Stomach smooth muscle (tissue), 2 donors: ENCODE measurements around the gene ZDHHC12.
A peak's percentile ranks its signal among the peaks of the same experiment; 100 is the strongest.
"Not testable (repeated sequence)": the region's sequence is repeated elsewhere in the genome, so short reads cannot be mapped to it uniquely, and the experiment has no call there.

ENCODE experiments used
- H3K27ac ChIP-seq: one replicate; pipeline ENCODE4 v1.7.0; 2013; ENCODE audit warnings: mild to moderate bottlenecking, low read length, inconsistent platforms
- H3K27me3 ChIP-seq, 2 donors: one replicate each; pipeline ENCODE4 v1.7.0; 2013; ENCODE audit warnings: low read length in 2 of 2; ENCODE audit not compliant: insufficient read depth in 2 of 2, control insufficient read depth in 1 of 2
- H3K36me3 ChIP-seq, 2 donors: one replicate each; pipeline ENCODE4 v1.7.0; 2013; ENCODE audit warnings: low read length in 2 of 2; ENCODE audit not compliant: control insufficient read depth in 2 of 2, insufficient read depth in 2 of 2
- H3K4me1 ChIP-seq: one replicate; pipeline ENCODE4 v1.7.0; 2013; ENCODE audit warnings: low read length; ENCODE audit not compliant: control insufficient read depth, insufficient read depth
- H3K4me3 ChIP-seq, 2 donors: one replicate each; pipeline ENCODE4 v1.7.0; 2013; ENCODE audit warnings: low read length in 2 of 2
- H3K9ac ChIP-seq, 2 donors: one replicate each; pipeline ENCODE4 v1.7.0; 2013; ENCODE audit warnings: low read length in 2 of 2, mild to moderate bottlenecking in 1 of 2
- H3K9me3 ChIP-seq, 2 donors: one replicate each; pipeline ENCODE4 v1.7.0; 2013; ENCODE audit warnings: low read length in 2 of 2; ENCODE audit not compliant: control insufficient read depth in 2 of 2
- donor health status: healthy.
- donor health status: Pancreatic carcinoma.

ZDHHC12 gene

DNA sequence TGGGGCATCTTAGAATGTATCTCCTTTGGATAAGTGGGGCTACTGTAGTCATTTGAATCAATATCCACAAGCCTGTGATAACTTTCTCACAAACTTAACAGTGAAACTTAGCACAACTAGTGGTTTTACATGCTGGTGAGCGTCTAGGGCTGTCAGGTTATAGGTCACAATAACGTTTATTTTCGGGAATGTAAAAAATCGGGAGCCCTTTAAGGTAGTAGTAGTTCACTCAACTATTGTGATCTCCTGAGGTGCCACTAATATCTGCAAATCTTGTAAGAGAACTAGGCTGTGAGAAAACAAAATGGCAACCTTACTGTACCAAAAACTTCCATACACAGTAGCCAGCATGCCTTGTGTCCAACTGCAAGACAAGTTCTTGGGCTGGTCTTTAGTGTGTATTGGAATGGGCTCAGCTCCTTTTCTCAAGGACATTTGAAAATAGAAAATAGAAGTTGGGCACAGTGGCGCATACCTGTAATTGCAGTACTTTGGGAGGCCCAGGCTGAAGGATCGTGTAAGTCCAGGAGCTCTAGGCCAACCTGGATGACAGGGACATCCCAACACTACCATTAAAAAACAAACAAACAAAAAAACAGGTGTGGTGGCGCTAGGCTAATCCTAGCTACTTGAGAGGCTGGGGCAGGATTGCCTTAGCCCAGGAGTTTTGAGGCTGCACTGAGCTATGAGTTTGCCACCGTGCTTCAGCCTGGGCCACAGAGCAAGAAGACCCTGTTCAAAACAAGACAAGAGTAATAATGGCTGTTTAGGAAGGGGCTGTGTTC lies 26.8 kb downstream of the ZDHHC12 start:
- Histone ChIP-seq H3K9me3 (no peaks in the 10 kb centered on the region), H3K36me3 (peaks cover 21 to 29% of the 10 kb centered on the region in 2 donors), H3K27me3 (no peaks in the 10 kb centered on the region), H3K9ac (no peak overlapping the region), H3K4me1 (peaks cover 2% of the 10 kb centered on the region), H3K27ac (no peak overlapping the region), H3K4me3 (no peak overlapping the region)

DNA sequence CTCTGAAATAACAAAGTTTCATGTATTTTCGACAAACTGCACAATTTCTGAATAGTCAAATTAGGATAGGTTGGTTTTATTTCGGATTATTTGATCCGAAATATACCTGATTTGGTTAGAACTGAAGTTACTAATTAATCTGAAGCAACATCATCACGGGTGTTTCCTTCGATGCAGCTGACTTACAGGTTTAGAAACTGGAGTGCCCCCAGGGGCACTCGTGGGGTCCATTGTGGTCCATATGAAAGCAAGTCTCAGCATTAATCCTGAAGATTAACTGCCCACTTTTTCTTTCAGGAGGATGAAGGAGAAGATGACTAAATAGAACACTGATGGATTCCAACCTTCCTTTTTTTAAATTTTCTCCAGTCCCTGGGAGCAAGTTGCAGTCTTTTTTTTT lies 29.6 kb downstream of the ZDHHC12 start:
- H3K4me1 ChIP-seq: peaks cover 6% of the 10 kb centered on the region
- no peaks in the 10 kb centered on the region for H3K9me3 ChIP-seq
- H3K36me3 ChIP-seq: peaks cover 25 to 33% of the 10 kb centered on the region in 2 donors
- H3K27ac ChIP-seq: no peak overlapping the region
- no peaks in the 10 kb centered on the region for H3K27me3 ChIP-seq
- H3K9ac ChIP-seq: no peak overlapping the region
- no peak overlapping the region for H3K4me3 ChIP-seq

DNA sequence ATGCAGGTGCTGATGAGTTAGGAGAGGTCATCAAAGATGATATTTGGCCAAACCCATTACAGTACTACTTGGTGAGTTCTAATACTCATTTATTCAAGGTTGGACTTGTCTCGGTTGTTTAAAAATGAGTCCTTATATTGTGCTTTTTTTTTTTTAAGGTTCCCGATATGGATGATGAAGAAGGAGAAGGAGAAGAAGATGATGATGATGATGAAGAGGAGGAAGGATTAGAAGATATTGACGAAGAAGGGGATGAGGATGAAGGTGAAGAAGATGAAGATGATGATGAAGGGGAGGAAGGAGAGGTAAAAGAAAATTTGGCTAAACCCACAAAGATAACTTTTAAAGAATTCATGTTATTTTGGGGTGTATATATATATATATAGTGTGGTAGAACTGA lies 30.2 kb downstream of the ZDHHC12 start:
- H3K9me3 ChIP-seq, H3K4me3 ChIP-seq, H3K9ac ChIP-seq, H3K4me1 ChIP-seq, H3K27ac ChIP-seq, H3K27me3 ChIP-seq: not testable (repeated sequence)
- peaks cover 25 to 33% of the 10 kb centered on the region in 2 donors for H3K36me3 ChIP-seq

DNA sequence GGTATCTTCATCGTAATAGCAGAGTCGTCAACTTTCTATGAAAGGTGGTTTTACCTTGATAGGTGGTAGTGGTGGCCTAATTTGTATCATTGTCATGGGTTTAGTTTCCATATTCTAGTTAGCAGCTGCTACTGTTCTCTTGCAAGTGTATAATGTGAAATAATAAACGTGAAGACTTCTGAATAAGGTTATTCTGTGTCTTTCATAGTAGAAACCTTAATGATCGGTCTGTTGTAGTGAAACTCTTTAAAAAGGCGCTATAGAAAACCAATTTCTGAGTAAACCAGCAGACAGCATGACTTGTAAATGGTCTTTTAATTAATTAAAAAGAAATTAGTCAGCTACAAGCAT lies 33.3 kb downstream of the ZDHHC12 start:
- H3K27ac ChIP-seq: no peak overlapping the region
- no peaks in the 10 kb centered on the region for H3K9me3 ChIP-seq
- H3K4me3 ChIP-seq: peak overlapping the region; percentile 85 to 96
- peaks cover 6% of the 10 kb centered on the region for H3K4me1 ChIP-seq
- H3K9ac ChIP-seq: peak overlapping the region; percentile 71 to 93
- peaks cover 0 to 6% of the 10 kb centered on the region in 2 donors for H3K27me3 ChIP-seq
- peaks cover 20 to 24% of the 10 kb centered on the region in 2 donors for H3K36me3 ChIP-seq

DNA sequence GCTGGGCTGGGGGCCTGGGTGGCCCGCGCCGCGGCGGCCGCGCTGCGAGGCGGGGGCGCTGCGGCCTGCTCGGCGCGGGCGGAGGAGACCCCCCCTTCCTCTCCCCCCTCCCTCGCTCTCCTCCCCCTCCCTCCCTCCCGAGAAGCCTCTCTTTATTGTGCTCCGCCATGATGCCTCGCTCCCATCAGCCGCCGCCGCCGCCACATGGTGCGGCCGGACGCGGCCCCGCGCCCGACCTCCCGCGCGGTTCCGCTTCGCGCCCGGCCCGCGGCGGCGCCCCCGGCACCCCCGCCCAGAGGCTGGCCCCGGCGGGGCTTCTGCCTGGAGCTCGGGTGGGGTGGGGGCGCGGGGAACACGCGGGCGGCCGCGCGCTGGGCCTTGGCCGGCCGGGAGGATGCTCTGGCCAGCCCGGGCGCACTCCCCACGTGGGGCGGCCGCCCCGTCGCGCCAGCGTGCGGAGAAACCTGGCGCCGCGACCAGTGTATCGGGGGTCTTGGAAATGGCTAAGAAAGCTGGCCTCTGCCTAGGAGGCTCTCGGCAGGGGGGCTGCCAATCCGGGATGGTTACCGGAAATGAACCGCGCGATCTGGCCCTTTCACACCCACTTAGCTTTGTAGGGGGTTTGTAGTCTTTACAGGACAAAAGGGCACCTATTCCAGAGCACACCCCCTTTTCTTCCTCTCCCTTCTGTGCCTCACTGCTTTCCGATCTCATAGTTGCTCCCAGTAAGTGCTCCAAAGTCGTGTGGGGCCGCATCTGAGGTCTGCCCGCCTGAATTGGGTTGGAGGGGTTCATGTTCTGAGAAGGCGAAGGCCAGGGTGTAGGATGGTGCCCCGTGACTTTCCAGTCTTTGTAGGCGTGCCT lies 33.9 kb downstream of the ZDHHC12 start:
- peak overlapping the region; percentile 85 to 96 for H3K4me3 ChIP-seq
- H3K36me3 ChIP-seq: peaks cover 18 to 22% of the 10 kb centered on the region in 2 donors
- H3K9me3 ChIP-seq: no peaks in the 10 kb centered on the region
- H3K27ac ChIP-seq: no peak overlapping the region
- H3K27me3 ChIP-seq: peaks cover 0 to 7% of the 10 kb centered on the region in 2 donors
- peaks cover 6% of the 10 kb centered on the region for H3K4me1 ChIP-seq
- peak overlapping the region; percentile 71 to 93 for H3K9ac ChIP-seq

DNA sequence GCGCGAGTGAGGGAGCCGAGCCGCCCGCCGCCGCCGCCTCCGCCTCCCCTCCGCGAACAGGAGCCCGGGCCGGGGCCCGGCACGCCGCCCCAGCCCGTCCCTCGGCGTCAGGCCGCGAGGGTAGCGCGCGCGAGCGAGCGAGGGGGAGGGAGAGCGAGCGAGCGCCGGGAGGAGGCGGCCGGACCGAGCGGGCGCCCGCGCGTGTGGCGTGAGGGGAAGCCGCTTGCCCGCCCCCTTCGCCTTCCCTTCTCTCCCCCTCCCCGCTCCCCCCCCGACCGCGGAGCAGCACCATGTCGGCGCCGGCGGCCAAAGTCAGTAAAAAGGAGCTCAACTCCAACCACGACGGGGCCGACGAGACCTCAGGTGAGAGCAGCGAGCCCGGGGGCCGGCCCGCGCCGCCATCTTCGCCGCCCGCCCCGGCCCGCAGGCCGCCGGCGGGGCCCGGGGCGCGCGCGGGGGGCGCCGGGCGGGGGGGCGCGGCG lies 34.6 kb downstream of the ZDHHC12 start:
- peak overlapping the region in 1 of 2 donors; percentile 62 for H3K9ac ChIP-seq

DNA sequence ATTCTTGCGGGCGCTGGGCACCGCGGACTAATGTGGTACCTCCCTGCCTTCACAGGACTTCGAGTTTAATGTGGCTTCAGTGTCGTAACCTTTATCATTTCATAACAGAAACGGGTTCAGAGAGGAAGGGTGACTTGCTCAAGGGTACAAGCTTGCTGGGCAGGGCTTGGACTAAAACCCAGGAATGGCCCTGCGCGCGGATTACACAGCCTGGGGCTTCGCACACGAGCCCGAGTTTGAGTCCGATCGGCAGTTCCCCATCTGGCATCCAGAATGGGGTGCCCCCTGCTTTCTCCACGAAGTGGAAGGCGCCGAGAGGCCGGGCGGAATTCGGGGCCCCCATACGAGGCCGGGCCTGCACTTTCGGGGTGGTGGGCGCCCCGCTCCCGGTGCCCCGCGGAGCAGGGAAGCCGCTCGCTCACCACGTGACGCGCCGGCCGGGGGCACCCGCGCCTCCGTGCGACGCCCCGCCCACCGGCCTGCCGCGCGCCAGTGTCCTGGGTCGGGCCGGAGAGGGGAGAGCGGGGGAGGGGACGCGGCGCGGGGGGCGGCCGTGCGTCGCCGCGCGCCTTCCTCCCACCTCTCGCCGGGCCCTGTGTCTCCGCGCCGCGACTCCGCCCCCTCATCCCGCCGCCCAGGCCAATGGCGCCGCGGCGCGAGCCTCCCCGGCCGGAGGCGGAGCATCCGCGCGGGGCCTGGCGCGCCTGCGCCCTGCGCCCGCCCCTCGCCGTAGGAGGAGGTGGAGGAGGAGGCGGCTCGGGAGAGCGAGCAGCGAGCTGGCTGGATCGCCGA lies 35.2 kb downstream of the ZDHHC12 start, which contains the start of gene SET:
TSS of gene SET (plus strand) at position 722 of the 792 bp plus-strand sequence. CDS start 361 bp downstream, outside the sequence.
- Histone ChIP-seq H3K27me3 (peaks cover 5 to 18% of the 10 kb centered on the region in 2 donors), H3K4me1 (peaks cover 13% of the 10 kb centered on the region), H3K4me3 (peak within 1 kb of the TSS; percentile 85 to 96), H3K27ac (peak within 1 kb of the TSS; percentile 76), H3K9ac (peak within 1 kb of the TSS; percentile 74 to 93), H3K9me3 (no peaks in the 10 kb centered on the region), H3K36me3 (peaks cover 12 to 15% of the 10 kb centered on the region in 2 donors)

More for the DNA sequence above, 34.6 kb downstream of the ZDHHC12 start:
- no peak overlapping the region for H3K27ac ChIP-seq
- H3K36me3 ChIP-seq: peaks cover 14 to 20% of the 10 kb centered on the region in 2 donors
- peaks cover 12% of the 10 kb centered on the region for H3K4me1 ChIP-seq
- peaks cover 3 to 14% of the 10 kb centered on the region in 2 donors for H3K27me3 ChIP-seq
- no peaks in the 10 kb centered on the region for H3K9me3 ChIP-seq
- peak overlapping the region; percentile 31 to 68 for H3K4me3 ChIP-seq

DNA sequence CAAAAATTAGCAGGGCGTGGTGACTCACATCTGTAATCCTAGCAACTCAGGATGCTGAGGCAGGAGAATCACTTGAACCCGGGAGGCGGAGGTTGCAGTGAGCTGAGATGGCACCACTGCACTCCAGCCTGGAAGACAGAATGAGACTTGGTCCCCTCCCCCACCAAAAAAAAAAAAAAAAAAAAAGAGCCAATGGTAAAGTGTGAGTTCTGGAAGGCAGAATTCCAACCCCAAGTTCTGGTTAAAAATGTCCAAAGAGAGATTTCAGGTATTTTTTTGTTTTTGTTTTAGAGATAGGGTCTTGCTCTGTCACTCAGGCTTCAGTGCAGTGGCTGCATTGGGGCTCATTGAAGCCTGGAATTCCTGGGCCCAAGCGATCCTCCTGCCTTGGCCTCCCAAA lies 36.5 kb downstream of the ZDHHC12 start:
- Histone ChIP-seq H3K27ac (no peak overlapping the region), H3K36me3 (peaks cover 4 to 5% of the 10 kb centered on the region in 2 donors), H3K4me3 (no peak overlapping the region), H3K4me1 (peaks cover 17% of the 10 kb centered on the region), H3K9me3 (no peaks in the 10 kb centered on the region), H3K9ac (no peak overlapping the region), H3K27me3 (peaks cover 5 to 22% of the 10 kb centered on the region in 2 donors)

DNA sequence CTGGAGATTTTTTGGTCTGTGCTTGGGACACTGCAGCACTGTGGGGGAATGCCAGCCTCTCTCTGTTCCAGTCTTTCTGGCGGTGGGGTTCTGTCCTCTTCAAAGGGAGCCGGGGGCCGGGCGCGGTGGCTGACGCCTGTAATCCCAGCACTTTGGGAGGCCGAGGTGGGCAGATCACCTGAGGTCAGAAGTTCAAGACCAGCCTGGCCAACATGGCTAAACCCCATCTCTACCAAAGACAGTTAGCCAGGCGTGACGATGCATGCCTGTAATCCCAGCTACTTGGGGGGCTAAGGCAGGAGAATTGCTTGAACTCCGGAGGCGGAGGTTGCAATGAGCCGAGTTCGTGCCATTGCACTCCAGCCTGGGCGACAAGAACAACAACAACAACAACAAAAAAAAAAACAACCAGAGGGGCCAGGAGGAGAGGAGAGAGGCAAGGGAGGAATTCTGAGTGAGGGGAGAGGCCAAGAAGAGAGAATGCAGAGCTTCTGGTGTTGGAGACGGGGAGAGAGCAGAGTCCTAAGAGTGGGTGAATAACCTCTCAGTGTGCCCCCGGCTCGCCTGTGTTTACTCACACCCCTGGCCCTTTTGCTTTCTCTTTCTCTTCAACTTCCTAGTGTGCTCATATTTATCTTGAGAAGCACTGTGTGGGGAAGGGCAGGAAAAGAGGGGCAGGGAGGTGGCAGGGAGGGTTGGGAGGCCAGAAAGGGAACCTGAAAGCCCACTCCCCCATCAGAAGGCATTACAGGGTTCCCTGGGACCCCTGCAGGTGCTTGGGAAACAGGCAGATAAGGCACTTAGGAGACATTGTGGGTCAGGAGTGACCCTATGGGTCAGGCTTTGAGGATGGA lies 38.1 kb downstream of the ZDHHC12 start:
- Histone ChIP-seq H3K4me1 (peaks cover 17% of the 10 kb centered on the region), H3K9ac (no peak overlapping the region), H3K9me3 (no peaks in the 10 kb centered on the region), H3K4me3 (no peak overlapping the region), H3K27me3 (peaks cover 5 to 22% of the 10 kb centered on the region in 2 donors), H3K27ac (no peak overlapping the region), H3K36me3 (no peaks in the 10 kb centered on the region)
